MCF 10A (cell line): Measurements from ENCODE around the gene FAM50A. TPM values are rescaled to one million over a fixed set of nuclear protein-coding genes. Genes with fewer than 3 reads are reported as not detected.

Experiments used
- BruUV-seq: library from RNA; stranded (reverse); fragments of 400-500 nt; replicated peaks from 2 replicates; lab custom pipeline; 2021; lab: Mats Ljungman, UMichigan
- CTCF ChIA-PET: fragments of 300-600 bp; sonication (Branson Sonifier 250); formaldehyde crosslinking; extraction: SDS; loops from one replicate; lab custom pipeline; 2021; ENCODE audit warnings: antibody characterized with exemption, inconsistent platforms; lab: Yijun Ruan, JAX
- POLR2A ChIA-PET: fragments of 300-600, 350-650 bp; sonication (Branson Sonifier 250); formaldehyde crosslinking; extraction: SDS; loops from one replicate; lab custom pipeline; 2020; ENCODE audit warnings: antibody characterized with exemption, inconsistent platforms; lab: Yijun Ruan, JAX
- DNase-seq: peaks from one replicate; pipeline ENCODE4 v3.0.0-alpha.2; 2018; ENCODE audit not compliant: unreplicated experiment
- H3K27ac Mint-ChIP-seq: one replicate; pipeline ENCODE4 v1.8.0; 2022; ENCODE audit warnings: mild to moderate bottlenecking, low read depth, mixed read lengths; ENCODE audit not compliant: unreplicated experiment
- H3K27me3 Mint-ChIP-seq: one replicate; pipeline ENCODE4 v1.8.0; 2022; ENCODE audit warnings: mixed read lengths; ENCODE audit not compliant: insufficient read depth, unreplicated experiment
- H3K36me3 Mint-ChIP-seq: one replicate; pipeline ENCODE4 v1.8.0; 2022; ENCODE audit warnings: mild to moderate bottlenecking, moderate library complexity, mixed read lengths; ENCODE audit not compliant: insufficient read depth, unreplicated experiment
- H3K4me1 Mint-ChIP-seq: one replicate; pipeline ENCODE4 v1.8.0; 2022; ENCODE audit warnings: mixed read lengths; ENCODE audit not compliant: insufficient read depth, unreplicated experiment
- H3K4me3 Mint-ChIP-seq: one replicate; pipeline ENCODE4 v1.8.0; 2022; ENCODE audit warnings: mild to moderate bottlenecking, moderate library complexity, mixed read lengths; ENCODE audit not compliant: unreplicated experiment
- H3K9me3 Mint-ChIP-seq: one replicate; pipeline ENCODE4 v1.8.0; 2022; ENCODE audit warnings: mixed read lengths; ENCODE audit not compliant: unreplicated experiment
- CTCF ChIP-seq: fragments of 200-600 bp; IDR thresholded peaks from one replicate; pipeline ENCODE4 v1.8.0; 2022; ENCODE audit warnings: antibody characterized with exemption, mild to moderate bottlenecking; ENCODE audit not compliant: unreplicated experiment
- intact Hi-C: fragments of 100-400 bp; cut with micrococcal nuclease; formaldehyde crosslinking; loops from 2 replicates; pipeline ENCODE4 v1.14.1; 2022
- total RNA-seq: library from RNA; stranded (reverse); gene quantifications from 2 replicates; pipeline ENCODE4 v1.2.3, GENCODE V29; 2022

The FAM50A gene
- total RNA-seq, 1 experiment from 2014 or later, result 62.1 TPM

- DNase-seq, result no peak
Observed at GRCh38 chrX:154482786-154483185, 38.8 kb downstream of the FAM50A start.

GRCh38 chrX:154483325-154483724 lies 39.4 kb downstream of the FAM50A start:
- ChIA-PET POLR2A (interaction anchor here (1.2 kb wide), 1 partner anchor 73 kb away, joined by 3 read pairs; no protein-coding TSS in a partner anchor), CTCF (interaction anchor here (0.8 to 1.5 kb wide), 2 partner anchors 44 to 83 kb away, joined by 4 read pairs; no protein-coding TSS in a partner anchor)
- no peaks in the 10 kb centered on the region for H3K9me3 Mint-ChIP-seq
- intact Hi-C loops, result no loop called here
- H3K27ac Mint-ChIP-seq, result no peak overlapping the region
- TF ChIP-seq CTCF, result no peak
- peaks cover 23% of the 10 kb centered on the region for H3K27me3 Mint-ChIP-seq
- H3K4me1 Mint-ChIP-seq, result peaks cover 7% of the 10 kb centered on the region
- no peak overlapping the region for H3K4me3 Mint-ChIP-seq
- no peak for DNase-seq
- no TSS peak for BruUV-seq
- H3K36me3 Mint-ChIP-seq, result peaks cover 24% of the 10 kb centered on the region

More at GRCh38 chrX:154482786-154483185, 38.8 kb downstream of the FAM50A start:
- ChIA-PET POLR2A (no interaction called here), CTCF (interaction anchor here (1.5 kb wide), 1 partner anchor 83 kb away, joined by 4 read pairs; no protein-coding TSS in a partner anchor)
- no peak for TF ChIP-seq CTCF
- Mint-ChIP-seq H3K27me3 (peaks cover 23% of the 10 kb centered on the region), H3K9me3 (no peaks in the 10 kb centered on the region), H3K27ac (no peak overlapping the region), H3K4me3 (no peak overlapping the region), H3K36me3 (peaks cover 18% of the 10 kb centered on the region), H3K4me1 (peaks cover 7% of the 10 kb centered on the region)
- intact Hi-C loops, result no loop called here
- no TSS peak for BruUV-seq

GRCh38 chrX:154484255-154485149 lies 40.6 kb downstream of the FAM50A start:
- CTCF ChIA-PET, result interaction anchor here (0.6 to 0.8 kb wide), 2 partner anchors 39 to 43 kb away, joined by 3 to 4 read pairs; no protein-coding TSS in a partner anchor

More at GRCh38 chrX:154484255-154485149, 40.6 kb downstream of the FAM50A start:
- peaks cover 24% of the 10 kb centered on the region for H3K36me3 Mint-ChIP-seq
- peaks cover 23% of the 10 kb centered on the region for H3K27me3 Mint-ChIP-seq
- peak overlapping the region; percentile 36 for H3K4me3 Mint-ChIP-seq
- BruUV-seq, result no TSS peak
- H3K9me3 Mint-ChIP-seq, result no peaks in the 10 kb centered on the region
- no peak for TF ChIP-seq CTCF
- intact Hi-C loops, result no loop called here
- POLR2A ChIA-PET, result interaction anchor here (1.0 to 3.5 kb wide), 5 partner anchors 9 to 111 kb away, joined by 3 to 13 read pairs (median 4); no protein-coding TSS in a partner anchor
- no peak overlapping the region for H3K27ac Mint-ChIP-seq
- peaks cover 7% of the 10 kb centered on the region for H3K4me1 Mint-ChIP-seq
- peak; percentile 15 for DNase-seq
